ENCODE data around the gene LYPD1. TPM values are rescaled to one million over a fixed set of nuclear protein-coding genes. Genes with fewer than 3 reads are reported as not detected.

The LYPD1 gene
- polyA plus RNA-seq, 4 donors, result 0.81 to 0.87 TPM; not detected in 2

- Histone ChIP-seq H3K27me3 (ENCODE audit: control insufficient read depth in 3 of 3, insufficient read depth in 3 of 3, low read length in 3 of 3) (peaks cover 0 to 3% (median 0%) of the 10 kb centered on the region in 3 donors), H3K4me1 (ENCODE audit: control insufficient read depth in 3 of 3, insufficient read depth in 2 of 3, low read depth in 1 of 3, low read length in 2 of 3) (no peaks in the 10 kb centered on the region), H3K36me3 (ENCODE audit: control insufficient read depth in 3 of 3, insufficient read depth in 2 of 3, low read depth in 1 of 3, low read length in 3 of 3) (no peaks in the 10 kb centered on the region), H3K9me3 (ENCODE audit: control insufficient read depth in 2 of 2, insufficient read depth in 1 of 2, low read depth in 1 of 2, low read length in 1 of 2) (no peaks in the 10 kb centered on the region), H3K27ac (ENCODE audit: low read depth in 1 of 3, low read length in 2 of 3) (no peak overlapping the region), H3K4me3 (ENCODE audit: low read depth in 1 of 3, low read length in 3 of 3) (no peak overlapping the region)
- FAIRE-seq (no peak), DNase-seq (no peak)
- 58 to 70% (median 67%) methylated on average over 4 of the region's 4 CpGs for WGBS, 3 donors
These were observed 27.7 kb upstream of the LYPD1 start for GRCh38 chr2:132697556-132698205.

- Histone ChIP-seq H3K36me3 (ENCODE audit: control insufficient read depth in 3 of 3, insufficient read depth in 2 of 3, low read depth in 1 of 3, low read length in 3 of 3) (no peaks in the 10 kb centered on the region), H3K4me3 (ENCODE audit: low read depth in 1 of 3, low read length in 3 of 3) (no peak overlapping the region), H3K27ac (ENCODE audit: low read depth in 1 of 3, low read length in 2 of 3) (no peak overlapping the region), H3K27me3 (ENCODE audit: control insufficient read depth in 3 of 3, insufficient read depth in 3 of 3, low read length in 3 of 3) (no peaks in the 10 kb centered on the region), H3K4me1 (ENCODE audit: control insufficient read depth in 3 of 3, insufficient read depth in 2 of 3, low read depth in 1 of 3, low read length in 2 of 3) (no peaks in the 10 kb centered on the region), H3K9me3 (ENCODE audit: control insufficient read depth in 2 of 2, insufficient read depth in 1 of 2, low read depth in 1 of 2, low read length in 1 of 2) (no peaks in the 10 kb centered on the region)
- 85 to 90% (median 87%) methylated on average over 1 of the region's 1 CpG for WGBS, 3 donors
- FAIRE-seq (no peak), DNase-seq (no peak)
These were observed 22.8 kb upstream of the LYPD1 start for GRCh38 chr2:132692816-132693215.

GRCh38 chr2:132691556-132691955 lies 21.6 kb upstream of the LYPD1 start:
- Histone ChIP-seq H3K27me3 (ENCODE audit: control insufficient read depth in 3 of 3, insufficient read depth in 3 of 3, low read length in 3 of 3) (no peaks in the 10 kb centered on the region), H3K4me1 (ENCODE audit: control insufficient read depth in 3 of 3, insufficient read depth in 2 of 3, low read depth in 1 of 3, low read length in 2 of 3) (no peaks in the 10 kb centered on the region), H3K9me3 (ENCODE audit: control insufficient read depth in 2 of 2, insufficient read depth in 1 of 2, low read depth in 1 of 2, low read length in 1 of 2) (no peaks in the 10 kb centered on the region), H3K27ac (ENCODE audit: low read depth in 1 of 3, low read length in 2 of 3) (no peak overlapping the region), H3K4me3 (ENCODE audit: low read depth in 1 of 3, low read length in 3 of 3) (no peak overlapping the region), H3K36me3 (ENCODE audit: control insufficient read depth in 3 of 3, insufficient read depth in 2 of 3, low read depth in 1 of 3, low read length in 3 of 3) (no peaks in the 10 kb centered on the region)
- WGBS, 3 donors, result 78 to 83% (median 79%) methylated on average over 4 of the region's 4 CpGs
- no peak for FAIRE-seq
- no peak for DNase-seq

- H3K4me3 ChIP-seq (ENCODE audit: low read depth in 1 of 3, low read length in 3 of 3), result no peak overlapping the region
- H3K9me3 ChIP-seq (ENCODE audit: control insufficient read depth in 2 of 2, insufficient read depth in 1 of 2, low read depth in 1 of 2, low read length in 1 of 2), result no peaks in the 10 kb centered on the region
- no peak for DNase-seq
- FAIRE-seq, result no peak
- no peaks in the 10 kb centered on the region for H3K4me1 ChIP-seq (ENCODE audit: control insufficient read depth in 3 of 3, insufficient read depth in 2 of 3, low read depth in 1 of 3, low read length in 2 of 3)
- H3K36me3 ChIP-seq (ENCODE audit: control insufficient read depth in 3 of 3, insufficient read depth in 2 of 3, low read depth in 1 of 3, low read length in 3 of 3), result no peaks in the 10 kb centered on the region
- no peaks in the 10 kb centered on the region for H3K27me3 ChIP-seq (ENCODE audit: control insufficient read depth in 3 of 3, insufficient read depth in 3 of 3, low read length in 3 of 3)
- H3K27ac ChIP-seq (ENCODE audit: low read depth in 1 of 3, low read length in 2 of 3), result no peak overlapping the region
- 48 to 80% (median 62%) methylated on average over 1 of the region's 1 CpG for WGBS, 3 donors
These were observed 20.8 kb upstream of the LYPD1 start for GRCh38 chr2:132690664-132691303.

- DNase-seq (no peak), FAIRE-seq (no peak)
- Histone ChIP-seq H3K4me1 (ENCODE audit: control insufficient read depth in 3 of 3, insufficient read depth in 2 of 3, low read depth in 1 of 3, low read length in 2 of 3) (no peaks in the 10 kb centered on the region), H3K36me3 (ENCODE audit: control insufficient read depth in 3 of 3, insufficient read depth in 2 of 3, low read depth in 1 of 3, low read length in 3 of 3) (no peaks in the 10 kb centered on the region), H3K4me3 (ENCODE audit: low read depth in 1 of 3, low read length in 3 of 3) (no peak overlapping the region), H3K27me3 (ENCODE audit: control insufficient read depth in 3 of 3, insufficient read depth in 3 of 3, low read length in 3 of 3) (peaks cover 0 to 3% (median 0%) of the 10 kb centered on the region in 3 donors), H3K9me3 (ENCODE audit: control insufficient read depth in 2 of 2, insufficient read depth in 1 of 2, low read depth in 1 of 2, low read length in 1 of 2) (no peaks in the 10 kb centered on the region), H3K27ac (ENCODE audit: low read depth in 1 of 3, low read length in 2 of 3) (no peak overlapping the region)
- 80 to 90% (median 83%) methylated on average over 1 of the region's 1 CpG for WGBS, 3 donors
These were observed 11.8 kb upstream of the LYPD1 start for GRCh38 chr2:132681766-132682165.

- Histone ChIP-seq H3K27me3 (ENCODE audit: control insufficient read depth in 3 of 3, insufficient read depth in 3 of 3, low read length in 3 of 3) (peaks cover 0 to 3% (median 0%) of the 10 kb centered on the region in 3 donors), H3K27ac (ENCODE audit: low read depth in 1 of 3, low read length in 2 of 3) (no peak overlapping the region), H3K4me1 (ENCODE audit: control insufficient read depth in 3 of 3, insufficient read depth in 2 of 3, low read depth in 1 of 3, low read length in 2 of 3) (no peaks in the 10 kb centered on the region), H3K4me3 (ENCODE audit: low read depth in 1 of 3, low read length in 3 of 3) (no peak overlapping the region), H3K9me3 (ENCODE audit: control insufficient read depth in 2 of 2, insufficient read depth in 1 of 2, low read depth in 1 of 2, low read length in 1 of 2) (no peaks in the 10 kb centered on the region), H3K36me3 (ENCODE audit: control insufficient read depth in 3 of 3, insufficient read depth in 2 of 3, low read depth in 1 of 3, low read length in 3 of 3) (no peaks in the 10 kb centered on the region)
- FAIRE-seq (no peak), DNase-seq (no peak)
- 60 to 81% (median 76%) methylated on average over 3 of the region's 3 CpGs for WGBS, 3 donors
These were observed 10.5 kb upstream of the LYPD1 start for GRCh38 chr2:132680544-132680943.

- DNase-seq (no peak), FAIRE-seq (no peak)
- H3K36me3 ChIP-seq (ENCODE audit: control insufficient read depth in 3 of 3, insufficient read depth in 2 of 3, low read depth in 1 of 3, low read length in 3 of 3), result no peaks in the 10 kb centered on the region
- no peaks in the 10 kb centered on the region for H3K4me1 ChIP-seq (ENCODE audit: control insufficient read depth in 3 of 3, insufficient read depth in 2 of 3, low read depth in 1 of 3, low read length in 2 of 3)
- WGBS, 3 donors, result 91 to 93% (median 92%) methylated on average over 2 of the region's 2 CpGs
- H3K27ac ChIP-seq (ENCODE audit: low read depth in 1 of 3, low read length in 2 of 3), result no peak overlapping the region
- no peak overlapping the region for H3K4me3 ChIP-seq (ENCODE audit: low read depth in 1 of 3, low read length in 3 of 3)
- H3K9me3 ChIP-seq (ENCODE audit: control insufficient read depth in 2 of 2, insufficient read depth in 1 of 2, low read depth in 1 of 2, low read length in 1 of 2), result no peaks in the 10 kb centered on the region
- H3K27me3 ChIP-seq (ENCODE audit: control insufficient read depth in 3 of 3, insufficient read depth in 3 of 3, low read length in 3 of 3), result peaks cover 0 to 3% (median 0%) of the 10 kb centered on the region in 3 donors
These were observed 8.5 kb upstream of the LYPD1 start for GRCh38 chr2:132678483-132678882.

- H3K4me1 ChIP-seq (ENCODE audit: control insufficient read depth in 3 of 3, insufficient read depth in 2 of 3, low read depth in 1 of 3, low read length in 2 of 3), result no peaks in the 10 kb centered on the region
- no peak for DNase-seq
- H3K4me3 ChIP-seq (ENCODE audit: low read depth in 1 of 3, low read length in 3 of 3), result no peak overlapping the region
- H3K36me3 ChIP-seq (ENCODE audit: control insufficient read depth in 3 of 3, insufficient read depth in 2 of 3, low read depth in 1 of 3, low read length in 3 of 3), result no peaks in the 10 kb centered on the region
- H3K9me3 ChIP-seq (ENCODE audit: control insufficient read depth in 2 of 2, insufficient read depth in 1 of 2, low read depth in 1 of 2, low read length in 1 of 2), result no peaks in the 10 kb centered on the region
- WGBS, 3 donors, result 86 to 91% (median 89%) methylated on average over 5 of the region's 5 CpGs
- no peak overlapping the region for H3K27ac ChIP-seq (ENCODE audit: low read depth in 1 of 3, low read length in 2 of 3)
- peaks cover 0 to 3% (median 0%) of the 10 kb centered on the region in 3 donors for H3K27me3 ChIP-seq (ENCODE audit: control insufficient read depth in 3 of 3, insufficient read depth in 3 of 3, low read length in 3 of 3)
- no peak for FAIRE-seq
These were observed 7.7 kb upstream of the LYPD1 start for GRCh38 chr2:132677661-132678060.
